ENCODE measurements around the gene POLR1C.
"Not testable (repeated sequence)": the region's sequence is repeated elsewhere in the genome, so short reads cannot be mapped to it uniquely, and the experiment has no call there.

The POLR1C gene

DNA sequence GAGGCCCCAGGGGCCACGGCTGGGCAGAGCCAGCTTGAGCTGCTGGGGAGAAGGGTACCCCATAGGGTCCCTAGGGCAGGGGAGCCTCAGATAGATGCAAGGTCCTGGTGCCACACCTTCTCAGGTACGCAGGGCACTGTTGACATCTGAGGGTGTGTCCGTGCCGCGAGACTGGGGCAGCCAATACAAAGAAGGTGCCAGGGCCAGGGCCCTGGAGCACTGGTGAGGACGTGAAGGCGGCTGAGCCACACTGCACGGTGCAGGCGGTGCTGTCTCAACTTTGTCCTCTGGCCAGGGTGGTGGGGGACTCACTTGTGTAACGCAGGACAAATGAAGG lies 6.1 kb upstream of the POLR1C start:
- DNase-seq: no peak

DNA sequence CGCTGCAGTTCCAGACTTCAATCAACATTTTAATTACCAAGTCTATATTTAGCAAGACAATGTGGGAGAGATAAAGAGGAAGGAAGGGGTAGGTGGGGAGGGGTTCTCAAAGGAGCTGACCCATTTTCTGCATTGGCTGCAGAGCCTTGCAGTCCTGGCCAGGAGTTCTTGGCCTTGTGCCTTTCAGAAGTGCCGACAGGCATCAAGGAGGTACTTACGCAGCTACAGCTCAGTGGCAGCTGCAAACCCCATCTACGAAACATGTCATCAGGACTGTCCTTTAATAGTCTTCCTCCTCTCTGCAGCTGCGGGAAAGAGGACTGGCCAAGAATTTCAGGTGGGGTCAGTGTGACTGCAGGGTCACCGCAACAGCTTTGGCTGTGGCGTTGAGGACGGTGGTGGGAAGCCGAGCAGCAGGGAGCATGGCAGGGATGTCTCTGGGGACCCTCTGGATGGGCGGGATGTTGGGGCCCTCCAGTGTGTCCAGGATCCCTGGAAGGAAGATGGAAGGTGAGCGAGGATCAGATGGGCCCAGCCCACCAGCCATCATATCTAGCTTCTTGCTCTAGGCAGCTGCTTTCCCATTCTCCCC lies 5.0 kb upstream of the POLR1C start:
- DNase-seq: no peak

DNA sequence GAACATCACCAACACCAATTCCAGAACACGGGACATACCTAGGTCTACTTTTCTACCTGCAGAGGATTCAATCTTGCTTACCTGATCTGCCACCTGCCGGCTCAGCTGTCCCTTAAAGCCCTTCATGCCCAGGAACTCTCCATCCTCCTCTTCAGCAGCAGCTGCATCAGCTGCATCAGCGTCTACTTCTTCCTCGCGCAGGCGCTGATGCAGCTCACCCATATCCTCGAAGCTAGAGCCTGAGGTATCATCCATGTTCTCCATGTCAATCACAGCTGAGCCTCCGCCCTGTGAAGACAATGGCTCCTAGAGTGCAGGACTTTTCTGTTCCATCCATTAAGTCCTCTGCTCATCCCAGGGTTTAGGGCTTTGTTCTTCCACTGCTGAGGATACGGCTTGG lies 1.1 kb upstream of the POLR1C start:
- DNase-seq: no peak

DNA sequence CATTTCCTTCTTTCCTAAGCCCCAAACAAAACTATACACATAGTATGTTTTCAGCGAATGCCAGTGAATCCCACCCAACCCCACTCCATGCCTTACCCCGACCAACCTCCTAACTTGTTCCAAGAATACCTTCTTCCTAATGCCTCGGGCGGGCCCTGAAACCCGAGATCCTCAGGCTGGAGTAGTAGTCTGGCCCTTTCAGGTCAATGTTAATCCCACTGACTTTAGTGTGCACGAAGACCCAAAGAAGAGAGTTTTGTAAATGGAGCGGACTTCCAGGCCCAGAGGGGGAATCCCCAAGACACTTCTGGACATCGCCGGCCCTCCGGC lies 557 bp upstream of the POLR1C start:
- DNase-seq: no peak

DNA sequence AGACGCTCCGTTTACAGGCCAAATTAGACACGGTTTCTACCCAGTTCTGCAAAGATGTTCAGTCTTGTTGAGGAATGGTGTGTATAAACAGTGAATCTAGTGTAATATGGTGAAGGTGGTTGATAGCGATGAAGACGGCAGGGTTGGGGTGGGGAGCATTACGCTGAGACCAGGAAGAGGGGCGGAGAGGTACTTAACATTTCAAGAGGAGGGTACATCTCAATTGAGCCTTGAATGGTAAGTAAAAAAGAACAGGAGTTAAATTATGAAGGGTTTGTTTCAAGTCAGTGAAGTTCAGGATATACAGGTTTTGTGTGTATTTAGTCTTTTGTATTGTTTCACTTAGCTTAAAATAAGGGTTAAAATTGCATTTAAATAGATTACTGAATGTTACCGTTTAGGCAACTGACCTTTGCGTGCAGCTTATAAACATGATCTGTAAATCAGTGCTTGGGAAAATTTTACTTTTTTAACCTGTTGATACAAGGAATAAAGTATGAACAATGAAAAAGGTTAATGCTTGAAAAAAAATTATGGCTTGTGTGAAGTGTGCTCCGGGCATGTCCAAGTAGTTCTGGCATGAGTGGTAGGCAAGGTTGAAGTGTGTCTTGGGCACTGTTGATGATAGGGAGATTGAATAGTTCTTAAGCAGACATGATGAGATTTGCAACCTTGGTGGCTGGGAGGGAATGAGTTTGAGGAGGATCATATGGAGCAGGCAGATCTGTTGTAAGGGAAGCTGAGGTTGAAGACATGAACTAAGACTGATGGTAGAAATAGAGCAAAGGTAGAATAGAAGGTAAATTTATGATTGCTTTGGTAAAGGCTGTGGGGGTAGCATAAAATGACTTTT lies 842 bp downstream of the POLR1C start:
- no peak for DNase-seq

DNA sequence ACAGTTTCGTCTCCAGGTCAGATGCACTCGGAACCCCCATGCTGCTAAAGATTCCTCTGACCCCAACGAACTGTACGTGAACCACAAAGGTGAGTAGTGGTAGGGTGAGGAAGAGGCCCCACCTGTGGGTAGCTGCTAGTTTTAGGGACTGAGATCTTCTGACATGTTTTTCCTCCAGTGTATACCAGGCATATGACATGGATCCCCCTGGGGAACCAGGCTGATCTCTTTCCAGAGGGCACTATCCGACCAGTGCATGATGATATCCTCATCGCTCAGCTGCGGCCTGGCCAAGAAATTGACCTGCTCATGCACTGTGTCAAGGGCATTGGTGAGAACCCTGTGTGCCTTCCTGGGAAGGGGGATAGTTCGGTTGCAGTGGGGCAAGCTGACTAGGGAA lies 3.2 kb downstream of the POLR1C start:
- DNase-seq: no peak

DNA sequence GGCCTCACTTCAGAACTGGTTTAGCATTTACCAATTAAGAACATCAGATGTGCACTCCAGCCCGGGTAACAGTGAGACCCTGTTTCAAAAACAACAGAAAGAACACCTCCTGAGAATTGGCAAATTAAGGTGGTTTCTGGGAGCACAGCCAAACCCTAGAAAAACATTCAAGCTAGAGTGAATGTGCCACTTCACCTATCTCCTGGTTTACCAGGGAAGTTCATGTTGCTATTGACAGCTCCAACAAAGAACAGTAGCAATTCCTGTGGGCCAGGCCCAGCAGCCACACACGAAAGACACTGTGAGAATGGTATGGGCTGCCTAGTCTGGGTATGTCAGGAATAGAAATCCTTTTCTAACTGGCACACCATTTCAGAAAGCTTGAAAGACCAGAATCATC lies 4.9 kb downstream of the POLR1C start:
- no peak for DNase-seq

DNA sequence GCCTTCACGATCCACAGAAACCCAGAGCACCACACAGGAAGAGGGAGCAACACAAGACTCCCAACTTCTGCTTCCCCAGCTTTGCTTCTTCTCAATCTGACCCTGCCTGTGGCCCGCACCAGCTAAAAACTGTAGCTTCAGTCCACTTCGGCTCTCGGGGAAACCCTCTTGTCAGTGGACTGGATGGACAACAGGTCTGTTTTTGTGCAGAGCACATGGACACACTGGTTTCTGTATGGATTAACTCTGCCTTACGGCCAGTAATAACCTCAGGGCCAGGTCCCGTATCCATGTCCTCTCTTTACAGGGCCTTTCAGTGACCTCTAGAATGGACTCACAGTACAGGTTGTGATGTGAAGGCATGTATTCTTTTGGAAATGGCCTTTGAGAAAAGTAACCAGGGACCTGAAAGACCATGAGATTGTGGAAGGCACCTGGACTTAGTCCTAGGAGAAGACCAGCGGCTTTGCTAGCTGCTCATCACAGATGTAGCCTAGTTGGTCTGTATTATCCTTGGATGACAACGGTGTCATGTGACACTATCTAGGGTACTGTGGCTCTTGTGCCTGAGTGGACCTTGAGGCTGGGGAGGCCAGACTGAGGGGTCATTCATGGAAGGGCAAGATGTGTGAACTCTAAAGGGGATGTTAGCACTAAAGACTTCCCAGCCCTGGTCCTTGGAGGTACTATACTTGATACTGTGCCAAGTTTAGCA lies 5.8 kb downstream of the POLR1C start:
- DNase-seq: no peak

DNA sequence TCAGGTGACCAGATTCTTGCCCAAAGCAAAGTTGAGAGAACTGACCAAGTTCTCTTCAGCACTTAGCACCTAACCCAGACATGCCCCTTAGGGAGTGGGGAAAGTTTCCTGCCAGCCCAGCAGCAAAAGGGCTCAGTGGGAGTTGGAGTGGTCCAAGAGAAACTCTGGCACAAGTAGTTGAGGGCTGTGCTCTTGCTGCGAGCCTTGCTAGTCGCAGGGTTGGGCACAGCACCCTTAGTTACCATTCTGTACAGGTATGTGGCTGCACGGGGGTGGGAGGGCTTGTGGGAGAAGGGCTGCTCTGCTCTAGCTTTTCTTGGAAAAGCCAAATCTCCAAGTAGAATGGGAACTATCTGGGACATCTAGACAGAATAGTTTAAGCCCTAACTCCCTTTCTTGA lies 6.4 kb downstream of the POLR1C start:
- DNase-seq: no peak

DNA sequence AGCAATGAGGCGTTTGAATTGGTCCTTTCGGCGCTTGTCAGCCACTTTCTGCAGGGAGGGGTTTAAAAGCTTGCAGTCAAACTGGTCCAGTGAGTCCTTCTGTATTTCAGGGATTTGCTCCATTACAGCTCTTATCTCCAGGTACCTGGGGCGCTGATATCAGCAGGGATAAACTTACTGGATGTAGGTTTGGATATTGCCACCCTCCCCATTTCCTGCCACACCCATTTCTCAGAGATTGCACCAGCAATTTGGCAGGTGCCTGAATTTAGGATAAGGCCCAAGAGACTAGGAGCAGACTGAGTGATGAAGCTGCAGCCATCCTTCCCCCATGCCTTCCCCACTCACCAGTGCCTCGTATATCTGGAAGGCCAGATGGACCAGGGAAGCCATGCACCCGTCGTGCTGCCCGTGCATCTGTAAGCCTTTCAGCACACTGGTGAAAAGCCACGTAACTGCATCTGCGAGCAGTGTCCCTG lies 7.6 kb downstream of the POLR1C start:
- no peak for DNase-seq

DNA sequence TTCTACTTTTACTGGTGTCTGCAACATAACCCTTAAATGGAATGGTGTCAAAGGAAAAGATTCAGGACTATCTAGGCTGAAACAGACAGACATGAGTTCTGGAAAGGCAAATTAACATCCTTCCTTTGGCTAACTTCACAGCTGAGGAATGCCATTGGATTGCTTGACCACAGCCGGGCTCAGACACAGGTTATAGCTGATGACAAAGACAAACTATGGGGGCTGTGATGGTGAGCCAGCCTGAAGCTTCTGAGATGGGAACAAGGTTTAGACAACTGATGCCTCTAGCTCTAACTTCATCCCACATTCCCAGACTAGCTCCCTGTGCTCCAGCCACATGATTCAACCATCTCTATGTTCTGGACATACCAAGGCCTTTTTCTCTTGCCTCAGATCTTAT lies 15.3 kb downstream of the POLR1C start:
- DNase-seq: no peak

DNA sequence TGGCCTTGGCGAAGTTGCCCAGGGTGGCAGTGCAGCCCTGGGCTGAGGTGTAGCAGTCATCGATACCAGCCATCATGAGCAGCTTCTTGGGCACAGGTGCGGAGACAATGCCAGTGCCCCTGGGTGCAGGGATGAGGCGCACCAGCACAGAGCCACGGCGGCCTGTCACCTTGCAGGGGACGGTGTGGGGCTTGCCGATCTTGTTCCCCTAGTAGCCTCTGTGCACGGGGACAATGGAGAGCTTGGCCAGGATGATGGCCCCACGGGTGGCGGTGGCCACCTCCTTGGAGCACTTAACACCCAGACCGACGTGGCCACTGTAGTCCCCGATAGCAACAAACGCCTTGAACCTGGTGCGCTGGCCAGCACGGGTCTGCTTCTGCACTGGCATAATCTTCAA lies 22.1 kb downstream of the POLR1C start:
- not testable (repeated sequence) for DNase-seq

DNA sequence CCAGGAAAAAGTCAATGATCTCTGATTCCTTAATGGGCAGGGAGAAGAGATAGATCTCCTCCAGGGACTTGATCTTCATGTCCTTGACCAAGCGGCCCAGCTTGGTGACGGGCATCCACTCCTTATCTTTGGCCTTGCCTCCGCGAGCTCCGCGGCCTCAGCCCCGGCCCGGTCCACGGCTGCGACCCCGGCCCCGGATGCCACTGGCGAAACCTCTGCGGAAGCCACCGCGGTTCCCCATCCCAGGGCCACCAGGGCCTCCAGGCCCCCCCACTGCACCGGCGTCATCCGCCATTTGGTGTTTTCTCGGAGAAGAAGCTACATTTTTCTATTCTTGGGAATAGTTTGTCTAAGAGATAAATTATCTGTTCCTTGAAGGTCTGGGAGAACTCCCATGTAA lies 22.5 kb downstream of the POLR1C start:
- not testable (repeated sequence) for DNase-seq

DNA sequence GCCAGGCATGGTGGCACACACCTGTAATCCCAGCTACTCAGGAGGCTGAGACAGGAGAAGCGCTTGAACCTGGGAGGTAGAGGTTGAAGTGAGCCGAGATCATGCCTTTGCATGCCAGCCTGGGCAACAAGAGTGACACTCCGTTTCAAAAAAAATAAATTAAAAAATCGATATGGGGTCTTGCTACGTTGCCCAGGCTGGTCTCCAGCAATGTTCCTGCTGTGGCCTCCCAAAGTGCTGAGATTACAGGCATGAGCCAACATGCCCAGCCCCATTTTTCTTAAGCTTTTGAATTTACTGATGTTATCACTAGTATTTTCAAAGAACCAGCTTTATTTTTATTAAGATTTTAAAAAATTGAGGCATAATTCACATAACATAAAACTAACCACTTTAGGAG lies 23.6 kb downstream of the POLR1C start:
- DNase-seq: no peak

DNA sequence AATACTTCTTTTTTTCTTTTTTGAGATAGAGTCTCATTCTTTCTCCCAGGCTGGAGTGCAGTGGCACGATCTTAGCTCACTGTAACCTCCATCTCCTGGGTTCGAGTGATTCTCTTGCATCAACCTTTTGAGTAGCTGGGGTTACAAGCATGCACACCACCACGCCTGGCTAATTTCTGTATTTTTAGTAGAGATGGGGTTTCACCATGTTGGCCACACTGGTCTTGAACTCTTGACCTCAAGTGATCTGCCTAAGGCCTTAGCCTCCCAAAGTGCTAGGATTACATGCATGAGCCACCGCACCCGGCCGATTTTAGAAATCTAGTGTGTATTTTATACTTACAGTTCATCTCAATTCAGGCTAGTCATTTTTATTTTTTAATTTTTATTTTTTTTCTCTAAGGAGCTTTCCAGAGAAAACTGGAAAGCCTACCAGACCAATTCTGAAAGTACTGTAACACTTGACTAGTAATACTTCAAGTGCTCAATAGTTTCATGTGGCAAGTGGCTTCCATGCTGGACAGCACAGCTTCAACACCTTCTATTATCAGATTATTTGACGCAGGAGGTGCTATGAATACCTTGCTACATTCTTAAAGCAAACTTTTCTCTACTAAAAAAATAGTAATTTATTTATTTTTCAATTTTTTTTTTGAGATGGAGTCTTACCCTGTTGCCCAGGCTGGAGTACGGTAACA lies 25.0 kb downstream of the POLR1C start:
- DNase-seq: no peak

DNA sequence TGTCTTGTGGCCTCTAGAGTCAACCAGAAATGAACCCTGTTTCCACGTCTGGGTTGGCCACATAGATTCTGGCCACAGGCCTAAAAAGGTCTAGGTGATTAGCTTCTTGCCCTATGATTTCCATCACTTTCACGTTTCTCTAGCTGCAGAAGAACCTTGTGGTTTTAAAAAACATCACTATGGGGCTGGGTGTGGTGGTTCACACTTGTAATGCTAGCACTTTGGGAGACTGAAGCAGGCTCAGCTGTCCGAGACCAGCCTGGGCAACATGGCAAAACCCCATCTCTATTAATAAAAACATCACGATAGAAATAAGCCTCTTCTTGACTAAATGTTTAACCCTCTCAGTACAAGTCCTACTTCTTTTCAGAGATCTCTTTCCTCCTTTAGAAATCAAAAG lies 27.6 kb downstream of the POLR1C start:
- no peak for DNase-seq

DNA sequence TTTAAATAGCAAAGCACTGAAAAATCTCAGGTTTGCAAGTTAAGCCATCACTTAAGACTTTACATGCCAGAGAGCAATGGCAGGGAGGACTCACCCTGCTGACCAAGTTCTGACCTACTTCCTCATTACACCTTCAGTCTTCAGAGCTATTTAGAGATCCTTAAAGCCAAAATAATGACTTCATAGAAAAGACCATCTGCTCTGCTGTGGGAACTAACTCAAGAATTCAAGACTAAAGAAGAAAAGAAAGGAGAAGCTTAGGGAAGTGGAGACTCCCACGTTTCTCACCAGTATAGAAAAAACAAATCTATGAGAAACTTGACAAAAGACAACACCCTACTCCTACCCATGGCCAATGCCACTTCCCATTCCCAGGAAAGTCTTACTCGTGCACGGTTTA lies 30.3 kb downstream of the POLR1C start:
- DNase-seq: no peak

DNA sequence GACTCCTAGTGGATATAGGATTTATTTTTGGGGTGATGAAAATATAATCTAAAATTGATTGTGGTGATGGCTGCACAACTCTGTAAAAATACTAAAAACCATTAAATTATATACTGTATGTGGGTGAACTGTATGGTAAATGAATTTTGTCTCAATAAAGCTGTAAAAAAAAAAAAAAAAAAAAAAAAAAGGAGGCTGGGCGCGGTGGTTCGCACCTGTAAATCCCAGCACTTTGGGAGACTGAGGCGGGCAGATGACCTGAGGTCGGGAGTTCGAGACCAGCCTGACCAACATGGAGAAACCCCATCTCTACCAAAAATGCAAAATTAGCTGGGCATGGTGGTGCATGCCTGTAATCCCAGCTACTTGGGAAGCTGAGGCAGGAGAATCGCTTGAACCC lies 40.7 kb downstream of the POLR1C start:
- DNase-seq: not testable (repeated sequence)

DNA sequence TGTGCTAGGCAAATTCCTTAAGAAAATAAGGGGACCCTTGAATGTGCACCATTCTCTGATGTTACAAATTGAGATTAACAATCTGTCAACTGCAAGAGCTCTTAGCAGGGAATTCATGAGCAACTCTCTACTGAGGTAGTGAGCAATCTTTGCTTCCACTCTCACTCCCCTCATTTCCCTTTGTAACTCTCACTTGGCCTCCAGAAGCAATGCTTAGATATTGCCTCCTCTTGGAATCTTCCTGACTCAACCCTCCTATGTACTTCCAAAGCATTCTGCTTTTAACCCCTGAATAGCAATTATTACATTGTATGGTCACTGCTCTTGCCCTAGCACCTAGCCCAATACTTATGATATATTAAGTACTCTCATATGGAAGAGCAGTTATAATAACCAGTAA lies 42.4 kb downstream of the POLR1C start:
- DNase-seq: no peak

DNA sequence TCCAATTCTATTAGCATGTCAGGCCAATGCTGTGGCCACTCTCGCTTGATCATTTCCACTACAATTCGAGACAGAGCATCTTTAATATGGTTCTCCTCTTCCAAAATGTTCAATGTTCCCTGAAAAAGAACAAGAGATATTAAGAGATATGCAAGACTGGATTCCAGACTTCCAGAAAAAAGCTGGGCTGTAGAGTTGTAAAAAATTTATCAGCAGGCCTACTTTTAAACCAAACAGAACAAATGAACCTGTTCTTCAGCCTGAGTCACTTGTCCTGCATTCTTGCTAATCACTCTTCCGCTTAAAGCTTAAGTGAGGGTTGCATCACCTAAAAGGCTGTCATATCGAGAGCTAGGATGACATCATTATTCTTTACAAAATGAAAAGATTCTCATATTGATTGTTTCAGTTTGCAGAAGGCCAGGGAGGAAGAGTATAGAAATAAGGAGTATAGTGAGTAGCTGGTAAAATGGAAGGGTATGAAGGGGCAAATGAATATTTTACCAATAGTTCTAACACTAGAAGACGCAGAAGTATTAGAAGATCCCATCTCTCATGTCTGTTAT lies 54.1 kb downstream of the POLR1C start:
- no peak for DNase-seq

Measured in stimulated activated naive CD4-positive, alpha-beta T cell (primary cell).